ENCODE measurements around the gene TACR1. TPM values are rescaled to one million over a fixed set of nuclear protein-coding genes. Genes with fewer than 3 reads are reported as not detected.
"Not testable (repeated sequence)": the region's sequence is repeated elsewhere in the genome, so short reads cannot be mapped to it uniquely, and the experiment has no call there.

Gene TACR1
- total RNA-seq, 2 donors from 2014 or later = 0.07 to 0.16 TPM

GRCh38 chr2:75153221-75153620 is 46.1 kb downstream of the TACR1 start:
- no peak for TF ChIP-seq CTCF (IDR thresholded peaks at IDR 0.05)
- no peaks in the 10 kb centered on the region for H3K4me1 ChIP-seq
- DNase-seq (ENCODE audit: low spot score) = no peak
- H3K9me3 ChIP-seq = no peaks in the 10 kb centered on the region
- H3K27ac ChIP-seq = no peak overlapping the region
- H3K27me3 ChIP-seq = no peaks in the 10 kb centered on the region
- H3K4me3 ChIP-seq = no peak overlapping the region
- no peaks in the 10 kb centered on the region for H3K36me3 ChIP-seq

GRCh38 chr2:75152243-75152642 is 47.1 kb downstream of the TACR1 start:
- DNase-seq (ENCODE audit: low spot score); H3K4me3 ChIP-seq; H3K27me3 ChIP-seq; H3K36me3 ChIP-seq; H3K27ac ChIP-seq; H3K4me1 ChIP-seq; H3K9me3 ChIP-seq: not testable (repeated sequence)

GRCh38 chr2:75147884-75148283 is 51.4 kb downstream of the TACR1 start:
- not testable (repeated sequence) for H3K4me1 ChIP-seq; H3K4me3 ChIP-seq; DNase-seq (ENCODE audit: low spot score); H3K9me3 ChIP-seq; H3K36me3 ChIP-seq; H3K27me3 ChIP-seq; H3K27ac ChIP-seq

GRCh38 chr2:75146606-75147332 is 52.6 kb downstream of the TACR1 start:
- Histone ChIP-seq H3K36me3 (no peaks in the 10 kb centered on the region), H3K27ac (no peak overlapping the region), H3K4me1 (no peaks in the 10 kb centered on the region), H3K27me3 (no peaks in the 10 kb centered on the region), H3K4me3 (no peak overlapping the region), H3K9me3 (no peaks in the 10 kb centered on the region)
- DNase-seq (ENCODE audit: low spot score) = no peak
- no peak for TF ChIP-seq CTCF (IDR thresholded peaks at IDR 0.05)

- not testable (repeated sequence) for H3K27ac ChIP-seq; H3K4me1 ChIP-seq; H3K36me3 ChIP-seq; H3K9me3 ChIP-seq; H3K4me3 ChIP-seq; H3K27me3 ChIP-seq; DNase-seq (ENCODE audit: low spot score)
Observed at GRCh38 chr2:75146221-75146605, 53.1 kb downstream of the TACR1 start.

- DNase-seq (ENCODE audit: low spot score) = no peak
- TF ChIP-seq CTCF (IDR thresholded peaks at IDR 0.05) = no peak
Observed at GRCh38 chr2:75142081-75142480, 57.2 kb downstream of the TACR1 start.

GRCh38 chr2:75140288-75140687 is 59.0 kb downstream of the TACR1 start:
- TF ChIP-seq CTCF (IDR thresholded peaks at IDR 0.05) = no peak
- H3K27me3 ChIP-seq = no peaks in the 10 kb centered on the region
- H3K36me3 ChIP-seq = no peaks in the 10 kb centered on the region
- no peak for DNase-seq (ENCODE audit: low spot score)
- no peaks in the 10 kb centered on the region for H3K4me1 ChIP-seq
- no peak overlapping the region for H3K27ac ChIP-seq
- no peak overlapping the region for H3K4me3 ChIP-seq
- no peaks in the 10 kb centered on the region for H3K9me3 ChIP-seq

More at GRCh38 chr2:75142081-75142480, 57.2 kb downstream of the TACR1 start:
- Histone ChIP-seq H3K4me1 (no peaks in the 10 kb centered on the region), H3K27me3 (no peaks in the 10 kb centered on the region), H3K4me3 (no peak overlapping the region), H3K36me3 (no peaks in the 10 kb centered on the region), H3K27ac (no peak overlapping the region), H3K9me3 (no peaks in the 10 kb centered on the region)
